ENCODE measurements around the gene TMEM184B. TPM values are rescaled to one million over a fixed set of nuclear protein-coding genes. Genes with fewer than 3 reads are reported as not detected.

The TMEM184B gene
- total and polyA plus RNA-seq, 2 of the 8 experiments (the other 6 are each of a cell fraction or from before 2014, with no cell fraction given) = 41.6 to 81.0 TPM

DNA sequence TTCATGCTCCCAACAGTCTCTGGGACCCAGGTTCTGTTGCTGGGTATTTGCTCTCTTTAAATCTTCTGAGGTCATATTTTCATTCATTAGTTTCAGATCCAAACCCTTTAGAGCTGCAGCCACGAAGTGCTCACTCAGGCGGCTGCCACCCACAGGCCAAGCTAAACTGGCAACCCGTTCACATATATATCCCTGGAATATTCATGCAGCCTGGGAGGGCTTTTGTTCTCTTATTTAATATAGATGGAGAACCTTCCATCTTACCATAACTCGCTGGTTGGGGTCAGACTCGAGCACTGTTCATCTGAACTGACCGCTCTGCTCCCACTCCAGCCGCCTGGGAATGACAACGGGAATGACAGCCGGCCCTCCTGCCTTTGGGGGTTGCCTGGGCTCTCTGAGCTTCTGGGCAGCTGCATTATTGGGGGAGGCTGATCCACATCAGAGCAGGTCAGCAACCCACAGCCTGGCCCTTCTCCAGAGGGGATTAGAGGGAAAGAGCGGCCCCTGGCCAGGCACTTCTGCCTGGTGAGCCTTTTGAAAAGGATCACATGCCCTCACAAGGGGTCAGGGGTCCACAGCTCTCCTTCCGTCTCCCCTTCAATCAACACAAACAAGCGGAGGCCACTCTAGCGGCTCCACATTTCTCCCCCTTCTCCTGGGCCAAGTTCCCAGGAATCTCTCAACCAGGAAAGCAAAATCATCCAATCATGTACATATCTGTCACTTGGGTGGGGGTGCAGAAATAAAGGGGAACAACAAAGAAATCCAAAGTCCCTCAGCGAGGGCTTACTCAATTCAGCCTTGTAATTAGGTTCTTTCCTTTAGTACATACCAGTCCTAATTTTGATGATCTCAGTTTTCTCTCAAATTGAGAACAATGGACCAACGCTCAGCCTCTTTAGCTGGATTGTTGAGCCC is 11.8 kb downstream of the TMEM184B start (continued):
- no peak for TF ChIP-seq GABPA (IDR thresholded peaks at IDR 0.05; ENCODE audit: borderline replicate concordance, insufficient read depth, low read length)
- no peak for TF ChIP-seq TCF12 (IDR thresholded peaks at IDR 0.05; ENCODE audit: low read depth, low read length)
- no peak for TF ChIP-seq HDAC2 (IDR thresholded peaks at IDR 0.05; ENCODE audit: borderline replicate concordance in 1 of 2, low read depth in 2 of 2, low read length in 2 of 2)
- TF ChIP-seq CBX8 (IDR thresholded peaks at IDR 0.05; ENCODE audit: borderline replicate concordance, low read depth, low read length) = no peak
- TF ChIP-seq SIN3A (conservative IDR thresholded peaks at IDR 0.05 in 1 of 2, IDR thresholded peaks at IDR 0.05 in 1 of 2; ENCODE audit: low read depth in 1 of 2, low read length in 2 of 2) = no peak
